Measurements from ENCODE around the gene RPS15A.

The RPS15A gene

DNA sequence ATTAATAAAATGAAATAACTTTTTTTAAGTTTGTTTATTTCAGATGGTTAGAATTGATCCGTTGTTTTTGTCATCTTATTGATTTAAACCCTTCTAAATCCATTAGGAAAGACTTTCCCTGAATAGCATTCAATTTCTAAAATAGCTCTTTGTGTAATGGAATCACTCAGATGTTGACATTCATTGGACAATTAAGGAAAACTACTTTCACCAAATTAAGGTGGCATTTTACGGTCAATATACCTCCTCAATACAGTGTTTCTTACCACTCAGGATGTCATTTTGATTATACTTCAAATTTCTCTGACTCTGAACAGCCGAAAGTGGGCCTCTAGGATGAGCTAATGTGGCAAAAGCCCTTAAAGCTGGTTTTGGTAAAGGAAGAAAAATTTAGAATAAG lies 9.4 kb upstream of the RPS15A start:
- H3K9me3 ChIP-seq (ENCODE audit: control extremely low read depth in 1 of 5, control insufficient read depth in 4 of 5, insufficient read depth in 2 of 5, low read depth in 1 of 5, low read length in 4 of 5): no peaks in the 10 kb centered on the region
- DNase-seq: no peak
- peak overlapping the region in 1 of 2 experiments; percentile 95 for H3K27ac ChIP-seq (ENCODE audit: insufficient read depth in 1 of 2, low read depth in 1 of 2, low read length in 2 of 2, poor library complexity in 1 of 2, severe bottlenecking in 2 of 2)
- POLR2A ChIA-PET: interaction anchor here (1.1 kb wide), 1 partner anchor 10 kb away, joined by 5 read pairs; the partner anchor contains the start of gene RPS15A
- CTCF ChIA-PET: interaction anchor here (0.9 to 4.8 kb wide), 4 partner anchors 8 to 18 kb away, joined by 3 to 34 read pairs (median 4); partner anchors contain the start of gene RPS15A
- H3K27me3 ChIP-seq (replicated peaks in 2 of 5; ENCODE audit: control insufficient read depth in 4 of 5, insufficient read depth in 5 of 5, low read length in 4 of 5): no peaks in the 10 kb centered on the region
- peaks cover 30 to 50% (median 41%) of the 10 kb centered on the region in 4 experiments for H3K4me1 ChIP-seq (ENCODE audit: control extremely low read depth in 1 of 4, control insufficient read depth in 4 of 4, insufficient read depth in 4 of 4, low read length in 3 of 4)
- H3K36me3 ChIP-seq (ENCODE audit: control insufficient read depth in 4 of 4, insufficient read depth in 4 of 4, low read length in 3 of 4): peaks cover 8 to 31% (median 19%) of the 10 kb centered on the region in 4 experiments
- 100% methylated on average over 2 of the region's 3 CpGs for WGBS (ENCODE audit: insufficient coverage)
- peak overlapping the region in 6 of 7 experiments; percentile 17 to 96 (median 92) for H3K4me3 ChIP-seq (ENCODE audit: control insufficient read depth in 1 of 7, extremely low read depth in 1 of 7, insufficient read depth in 4 of 7, low read depth in 2 of 7, low read length in 6 of 7)

DNA sequence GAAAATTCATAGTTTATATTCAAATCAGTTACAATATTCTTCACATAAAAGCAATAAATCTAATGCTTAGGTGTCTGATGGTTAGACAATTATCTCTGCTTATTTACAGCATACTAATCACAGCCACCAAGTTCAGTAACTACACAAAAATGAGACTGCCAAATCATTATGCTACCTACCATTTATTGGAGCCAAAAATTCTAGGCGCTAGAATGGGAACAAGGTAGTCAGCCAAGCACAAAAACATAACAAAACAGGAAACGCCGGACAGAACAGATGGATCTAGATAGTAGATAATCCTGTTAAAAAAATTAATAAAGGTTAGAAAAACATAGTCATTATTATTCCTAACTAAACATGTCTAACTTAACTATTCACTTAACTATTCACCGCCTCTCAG lies 7.6 kb upstream of the RPS15A start:
- Histone ChIP-seq H3K4me1 (ENCODE audit: control extremely low read depth in 1 of 4, control insufficient read depth in 4 of 4, insufficient read depth in 4 of 4, low read length in 3 of 4) (peaks cover 18 to 32% (median 24%) of the 10 kb centered on the region in 4 experiments), H3K4me3 (ENCODE audit: control insufficient read depth in 1 of 7, extremely low read depth in 1 of 7, insufficient read depth in 4 of 7, low read depth in 2 of 7, low read length in 6 of 7) (no peak overlapping the region), H3K36me3 (ENCODE audit: control insufficient read depth in 4 of 4, insufficient read depth in 4 of 4, low read length in 3 of 4) (peaks cover 15 to 44% (median 34%) of the 10 kb centered on the region in 4 experiments), H3K27ac (ENCODE audit: insufficient read depth in 1 of 2, low read depth in 1 of 2, low read length in 2 of 2, poor library complexity in 1 of 2, severe bottlenecking in 2 of 2) (no peak overlapping the region), H3K27me3 (replicated peaks in 2 of 5; ENCODE audit: control insufficient read depth in 4 of 5, insufficient read depth in 5 of 5, low read length in 4 of 5) (no peaks in the 10 kb centered on the region), H3K9me3 (ENCODE audit: control extremely low read depth in 1 of 5, control insufficient read depth in 4 of 5, insufficient read depth in 2 of 5, low read depth in 1 of 5, low read length in 4 of 5) (no peaks in the 10 kb centered on the region)
- no peak for DNase-seq
- POLR2A ChIA-PET: interaction anchor here (0.6 to 0.8 kb wide), 2 partner anchors 11 to 321 kb away, joined by 3 to 4 read pairs; no protein-coding TSS in a partner anchor
- CTCF ChIA-PET: no interaction called here
- WGBS (ENCODE audit: insufficient coverage): 100% methylated on average over 1 of the region's 4 CpGs

DNA sequence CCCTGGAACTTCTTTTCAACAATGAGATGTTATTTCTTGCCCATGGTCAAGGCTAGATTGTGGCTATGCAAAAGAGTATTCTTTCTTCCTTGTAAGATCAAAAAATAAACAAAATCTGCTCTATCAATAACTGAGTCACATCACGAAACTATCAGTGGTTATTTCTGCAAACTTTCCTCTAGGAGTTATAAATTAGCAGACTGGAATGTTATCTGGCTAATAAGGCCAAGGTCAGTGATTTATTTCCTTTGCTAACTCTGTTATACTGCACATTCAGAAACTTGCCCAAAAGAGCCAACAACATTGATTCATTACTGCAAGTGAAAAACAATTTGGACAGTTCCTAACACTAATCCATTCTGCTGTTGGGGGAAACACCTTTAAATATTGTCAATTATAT lies 6.2 kb upstream of the RPS15A start:
- Histone ChIP-seq H3K36me3 (ENCODE audit: control insufficient read depth in 4 of 4, insufficient read depth in 4 of 4, low read length in 3 of 4) (peaks cover 18 to 54% (median 39%) of the 10 kb centered on the region in 4 experiments), H3K27ac (ENCODE audit: insufficient read depth in 1 of 2, low read depth in 1 of 2, low read length in 2 of 2, poor library complexity in 1 of 2, severe bottlenecking in 2 of 2) (no peak overlapping the region), H3K27me3 (replicated peaks in 2 of 5; ENCODE audit: control insufficient read depth in 4 of 5, insufficient read depth in 5 of 5, low read length in 4 of 5) (no peaks in the 10 kb centered on the region), H3K4me3 (ENCODE audit: control insufficient read depth in 1 of 7, extremely low read depth in 1 of 7, insufficient read depth in 4 of 7, low read depth in 2 of 7, low read length in 6 of 7) (no peak overlapping the region), H3K9me3 (ENCODE audit: control extremely low read depth in 1 of 5, control insufficient read depth in 4 of 5, insufficient read depth in 2 of 5, low read depth in 1 of 5, low read length in 4 of 5) (no peaks in the 10 kb centered on the region), H3K4me1 (ENCODE audit: control extremely low read depth in 1 of 4, control insufficient read depth in 4 of 4, insufficient read depth in 4 of 4, low read length in 3 of 4) (peaks cover 10 to 22% (median 18%) of the 10 kb centered on the region in 4 experiments)
- ChIA-PET POLR2A (no interaction called here), CTCF (no interaction called here)
- no CpG with 5 or more reads among the region's 1 CpG for WGBS (ENCODE audit: insufficient coverage)
- DNase-seq: no peak

DNA sequence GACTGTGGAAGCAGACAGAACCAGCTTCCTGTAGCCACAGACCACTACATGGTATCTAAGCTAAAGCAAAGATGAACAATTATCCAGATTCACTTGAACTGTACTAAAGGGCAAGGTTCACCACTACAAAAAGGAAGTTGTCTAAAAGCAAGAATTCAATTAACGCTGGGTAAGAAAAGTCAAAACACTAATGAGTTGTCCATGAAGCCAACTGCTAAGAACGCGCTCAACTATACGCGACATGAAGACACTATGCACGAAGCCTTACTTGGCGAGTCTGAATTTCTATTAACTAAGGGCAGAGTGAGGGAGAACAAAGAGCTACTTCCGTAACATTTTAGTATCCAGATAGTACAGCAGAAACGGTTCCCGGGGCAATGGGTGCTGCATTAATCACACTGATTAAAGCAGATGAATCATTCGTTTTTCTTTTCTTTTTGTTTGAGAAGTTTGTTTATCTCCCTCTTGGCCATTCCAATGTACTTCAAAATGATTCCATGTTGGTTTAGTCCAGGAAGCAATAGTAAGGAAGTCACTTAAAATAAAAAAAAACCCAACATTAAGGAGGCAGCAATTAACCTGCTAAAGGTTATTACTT lies 2.8 kb upstream of the RPS15A start:
- 97% methylated on average over 10 of the region's 11 CpGs for WGBS (ENCODE audit: insufficient coverage)
- DNase-seq: no peak
- CTCF ChIA-PET: interaction anchor here (4.2 kb wide), 1 partner anchor 9 kb away, joined by 34 read pairs; the partner anchor contains the start of gene ARL6IP1

DNA sequence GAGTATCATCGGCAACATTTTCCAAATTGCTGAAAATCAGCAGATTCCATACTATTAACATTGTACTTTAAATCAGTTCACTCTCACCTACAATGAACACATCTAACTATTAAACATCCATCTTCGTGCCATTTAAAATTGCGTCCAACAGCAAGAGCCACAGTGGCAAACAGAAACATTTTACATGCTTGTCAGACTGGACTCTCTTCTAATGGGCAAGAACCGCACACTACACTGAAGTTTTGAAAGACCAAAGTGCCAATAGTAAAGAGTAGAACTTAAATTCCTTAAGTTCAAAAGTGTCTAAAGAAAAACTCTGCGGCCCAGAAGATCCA lies 652 bp downstream of the RPS15A start:
- H3K4me1 ChIP-seq (ENCODE audit: control extremely low read depth in 1 of 4, control insufficient read depth in 4 of 4, insufficient read depth in 4 of 4, low read length in 3 of 4): peaks cover 24 to 38% (median 32%) of the 10 kb centered on the region in 4 experiments
- H3K27ac ChIP-seq (ENCODE audit: insufficient read depth in 1 of 2, low read depth in 1 of 2, low read length in 2 of 2, poor library complexity in 1 of 2, severe bottlenecking in 2 of 2): peak overlapping the region; percentile 92 to 95
- no peak for DNase-seq
- peak overlapping the region; percentile 92 to 99 (median 97) for H3K4me3 ChIP-seq (ENCODE audit: control insufficient read depth in 1 of 7, extremely low read depth in 1 of 7, insufficient read depth in 4 of 7, low read depth in 2 of 7, low read length in 6 of 7)
- ChIA-PET CTCF (interaction anchor here (1.2 to 4.2 kb wide), 3 partner anchors 12 to 278 kb away, joined by 3 to 34 read pairs (median 3); partner anchors contain the start of genes ARL6IP1 and COQ7), POLR2A (interaction anchor here (0.6 to 2.1 kb wide), 5 partner anchors 10 to 1795 kb away, joined by 3 to 19 read pairs (median 5); partner anchors contain the start of gene ARL6IP1)
- 0% methylated on average over 5 of the region's 5 CpGs for WGBS (ENCODE audit: insufficient coverage)
- peaks cover 32 to 69% (median 51%) of the 10 kb centered on the region in 4 experiments for H3K36me3 ChIP-seq (ENCODE audit: control insufficient read depth in 4 of 4, insufficient read depth in 4 of 4, low read length in 3 of 4)
- H3K27me3 ChIP-seq (replicated peaks in 2 of 5; ENCODE audit: control insufficient read depth in 4 of 5, insufficient read depth in 5 of 5, low read length in 4 of 5): no peaks in the 10 kb centered on the region
- H3K9me3 ChIP-seq (ENCODE audit: control extremely low read depth in 1 of 5, control insufficient read depth in 4 of 5, insufficient read depth in 2 of 5, low read depth in 1 of 5, low read length in 4 of 5): no peaks in the 10 kb centered on the region

More for the DNA sequence above, 2.8 kb upstream of the RPS15A start:
- H3K36me3 ChIP-seq (ENCODE audit: control insufficient read depth in 4 of 4, insufficient read depth in 4 of 4, low read length in 3 of 4): peaks cover 20 to 64% (median 47%) of the 10 kb centered on the region in 4 experiments
- no peak overlapping the region for H3K27ac ChIP-seq (ENCODE audit: insufficient read depth in 1 of 2, low read depth in 1 of 2, low read length in 2 of 2, poor library complexity in 1 of 2, severe bottlenecking in 2 of 2)
- no peak overlapping the region for H3K4me3 ChIP-seq (ENCODE audit: control insufficient read depth in 1 of 7, extremely low read depth in 1 of 7, insufficient read depth in 4 of 7, low read depth in 2 of 7, low read length in 6 of 7)
- no peaks in the 10 kb centered on the region for H3K27me3 ChIP-seq (replicated peaks in 2 of 5; ENCODE audit: control insufficient read depth in 4 of 5, insufficient read depth in 5 of 5, low read length in 4 of 5)
- POLR2A ChIA-PET: interaction anchor here (1.4 kb wide), 1 partner anchor 8 kb away, joined by 8 read pairs; the partner anchor contains the start of gene ARL6IP1
- H3K9me3 ChIP-seq (ENCODE audit: control extremely low read depth in 1 of 5, control insufficient read depth in 4 of 5, insufficient read depth in 2 of 5, low read depth in 1 of 5, low read length in 4 of 5): no peaks in the 10 kb centered on the region
- H3K4me1 ChIP-seq (ENCODE audit: control extremely low read depth in 1 of 4, control insufficient read depth in 4 of 4, insufficient read depth in 4 of 4, low read length in 3 of 4): peaks cover 13 to 18% (median 15%) of the 10 kb centered on the region in 4 experiments

DNA sequence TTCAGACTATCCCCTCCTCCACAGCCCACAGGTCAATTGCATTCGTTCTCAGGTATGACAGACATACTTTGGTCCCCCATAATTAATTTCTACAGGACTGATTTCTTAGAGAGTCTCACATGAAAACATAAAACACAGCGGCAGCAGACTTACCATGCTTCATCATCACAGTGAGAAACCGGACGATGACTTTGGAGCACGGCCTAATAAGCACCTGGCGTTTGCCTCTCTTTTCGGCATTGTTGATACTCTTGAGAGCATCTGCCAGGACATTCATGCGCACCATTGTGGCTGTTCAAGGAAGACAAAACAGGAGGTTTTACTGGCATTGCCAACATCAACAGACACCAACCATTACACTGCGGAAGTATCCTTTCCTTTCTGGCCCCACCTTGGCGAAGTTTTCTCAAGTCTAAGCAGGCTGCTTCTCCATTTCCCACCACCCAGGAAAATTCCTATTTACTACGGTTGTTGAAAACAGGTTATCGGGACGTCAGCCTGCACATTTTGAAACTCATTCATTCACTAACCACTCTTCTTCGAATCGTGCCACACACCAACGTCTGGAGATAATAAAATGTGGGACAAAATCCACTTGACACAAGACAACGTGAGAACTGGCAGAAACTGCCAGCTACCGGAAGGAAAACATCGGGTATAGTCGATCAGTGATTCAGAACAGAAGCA lies 1.2 kb downstream of the RPS15A start:
- Histone ChIP-seq H3K27me3 (replicated peaks in 2 of 5; ENCODE audit: control insufficient read depth in 4 of 5, insufficient read depth in 5 of 5, low read length in 4 of 5) (no peaks in the 10 kb centered on the region), H3K4me3 (ENCODE audit: control insufficient read depth in 1 of 7, extremely low read depth in 1 of 7, insufficient read depth in 4 of 7, low read depth in 2 of 7, low read length in 6 of 7) (peak overlapping the region in 6 of 7 experiments; percentile 95 to 99 (median 98)), H3K4me1 (ENCODE audit: control extremely low read depth in 1 of 4, control insufficient read depth in 4 of 4, insufficient read depth in 4 of 4, low read length in 3 of 4) (peaks cover 24 to 39% (median 32%) of the 10 kb centered on the region in 4 experiments), H3K27ac (ENCODE audit: insufficient read depth in 1 of 2, low read depth in 1 of 2, low read length in 2 of 2, poor library complexity in 1 of 2, severe bottlenecking in 2 of 2) (peak overlapping the region; percentile 92 to 95), H3K36me3 (ENCODE audit: control insufficient read depth in 4 of 4, insufficient read depth in 4 of 4, low read length in 3 of 4) (peaks cover 29 to 69% (median 49%) of the 10 kb centered on the region in 4 experiments), H3K9me3 (ENCODE audit: control extremely low read depth in 1 of 5, control insufficient read depth in 4 of 5, insufficient read depth in 2 of 5, low read depth in 1 of 5, low read length in 4 of 5) (no peaks in the 10 kb centered on the region)
- CTCF ChIA-PET: interaction anchor here (1.1 to 4.2 kb wide), 6 partner anchors 11 to 278 kb away, joined by 3 to 34 read pairs (median 3); partner anchors contain the start of genes ARL6IP1 and COQ7
- WGBS (ENCODE audit: insufficient coverage): 27% methylated on average over 14 of the region's 20 CpGs
- POLR2A ChIA-PET: interaction anchor here (0.6 to 2.1 kb wide), 4 partner anchors 10 to 1794 kb away, joined by 3 to 19 read pairs (median 4); partner anchors contain the start of gene ARL6IP1
- DNase-seq: no peak

Measured in common myeloid progenitor, CD34-positive (primary cell).